GM19438 (cell line): ENCODE results near the gene ADRB2.

Experiments
- ATAC-seq: cut with Tn5 transposase; IDR thresholded peaks from one replicate; pipeline ENCODE4 v1.9.1; 2021; ENCODE audit warnings: low read depth; ENCODE audit not compliant: unreplicated experiment

ADRB2 gene

DNA sequence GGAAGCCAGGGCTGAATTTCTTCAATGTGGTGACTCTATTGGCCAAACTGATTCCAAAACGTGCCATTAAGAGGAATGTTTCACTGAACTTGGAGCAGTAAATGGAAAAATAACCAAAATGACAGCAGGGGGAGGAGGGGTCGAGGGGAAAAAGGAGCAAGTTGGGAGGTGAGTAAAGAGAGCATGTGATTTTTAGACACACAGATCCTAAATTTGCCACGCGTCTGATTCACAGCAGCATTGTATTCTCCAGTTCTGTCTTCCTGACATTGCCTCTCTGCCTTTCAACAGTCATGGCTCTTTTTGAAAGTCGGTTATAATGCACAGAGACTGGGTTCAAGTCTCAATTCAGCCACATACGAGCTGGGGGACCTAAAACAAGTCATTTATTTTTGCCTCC is 22.0 kb upstream of the ADRB2 start:
- ATAC-seq: no peak

DNA sequence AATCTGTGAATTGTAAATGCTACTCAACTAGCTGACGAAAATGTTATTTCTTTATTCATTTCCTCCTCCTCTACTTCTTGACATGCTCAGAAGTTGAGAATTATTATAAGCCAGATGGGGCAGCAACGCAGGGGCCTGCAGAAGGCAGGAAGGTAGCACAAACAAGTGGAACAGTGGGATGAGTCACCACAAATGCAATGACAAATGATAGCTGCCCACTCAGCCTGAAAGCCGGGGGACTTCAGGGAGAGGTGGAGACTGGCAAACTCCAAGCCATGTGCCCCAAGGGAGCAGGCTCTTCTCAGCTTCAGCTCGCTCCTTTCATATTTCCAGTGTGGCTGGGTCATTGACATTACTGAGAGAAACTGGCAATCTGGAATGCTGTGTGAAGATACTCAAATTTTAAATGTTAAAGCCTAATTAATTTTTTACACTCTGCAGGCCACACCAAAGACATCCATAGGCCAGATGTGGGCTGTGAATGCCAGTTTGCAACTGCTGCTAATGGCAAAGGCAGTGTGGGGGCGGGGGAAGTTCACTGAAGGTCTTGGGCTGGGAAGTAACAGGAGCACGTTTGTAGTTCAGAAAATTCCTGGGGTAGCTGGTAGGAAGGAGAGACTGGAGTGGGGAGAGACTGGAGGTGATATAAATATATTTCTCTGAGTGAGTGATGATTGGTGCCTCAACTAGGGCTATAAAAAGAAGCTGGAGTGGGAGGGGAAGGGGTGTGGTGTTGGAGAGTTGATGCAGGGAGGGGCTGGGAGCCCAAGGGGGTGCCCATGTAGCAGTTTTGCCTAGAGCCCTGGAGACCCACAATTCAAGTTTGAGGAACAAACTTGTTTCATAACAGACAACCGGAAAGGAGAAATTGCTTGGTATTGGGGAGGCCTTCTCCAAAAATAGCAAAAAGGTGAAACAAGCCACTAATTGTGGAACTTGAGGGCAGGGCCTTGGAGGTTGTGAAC is 20.8 kb upstream of the ADRB2 start:
- ATAC-seq: peak; percentile 38

DNA sequence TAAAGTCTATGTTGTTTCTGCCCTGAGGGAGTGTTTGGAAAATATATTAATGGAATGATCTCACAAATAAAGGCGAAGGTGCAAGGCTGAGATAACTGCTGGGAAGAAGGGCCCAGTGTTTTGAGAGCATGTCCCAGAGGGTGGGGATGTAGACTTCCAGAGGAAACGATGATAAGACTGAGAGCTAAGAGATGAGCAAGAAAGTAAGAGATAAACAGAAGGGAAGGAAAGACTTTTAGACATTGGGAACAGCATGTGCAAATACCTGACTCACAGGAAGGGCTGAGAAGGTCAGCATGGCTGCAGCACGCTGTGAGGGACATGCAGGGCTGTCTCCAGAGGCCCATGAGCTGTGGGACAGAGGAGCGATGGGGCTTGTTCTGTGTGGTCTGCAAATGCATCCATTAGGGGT is 19.9 kb upstream of the ADRB2 start:
- no peak for ATAC-seq

DNA sequence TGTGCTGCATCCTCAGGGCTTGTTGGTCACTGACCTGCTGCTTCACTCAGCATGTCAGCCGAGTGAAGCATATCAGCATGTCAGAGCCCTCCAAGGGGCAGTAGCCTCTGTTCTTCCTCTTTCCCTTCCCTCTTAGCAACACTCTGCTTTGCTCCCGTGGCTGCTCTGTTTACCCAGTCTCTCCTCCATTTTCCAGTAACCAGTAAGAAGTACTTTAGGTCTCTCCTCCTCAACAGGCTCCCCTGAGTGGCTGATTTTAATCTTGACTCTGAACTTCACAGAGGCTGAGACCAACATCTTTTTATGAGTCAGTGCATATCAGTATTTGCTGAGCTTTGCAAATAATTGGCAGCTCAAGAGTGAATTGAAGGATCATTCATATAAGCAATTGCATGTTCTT is 18.6 kb upstream of the ADRB2 start:
- no peak for ATAC-seq

DNA sequence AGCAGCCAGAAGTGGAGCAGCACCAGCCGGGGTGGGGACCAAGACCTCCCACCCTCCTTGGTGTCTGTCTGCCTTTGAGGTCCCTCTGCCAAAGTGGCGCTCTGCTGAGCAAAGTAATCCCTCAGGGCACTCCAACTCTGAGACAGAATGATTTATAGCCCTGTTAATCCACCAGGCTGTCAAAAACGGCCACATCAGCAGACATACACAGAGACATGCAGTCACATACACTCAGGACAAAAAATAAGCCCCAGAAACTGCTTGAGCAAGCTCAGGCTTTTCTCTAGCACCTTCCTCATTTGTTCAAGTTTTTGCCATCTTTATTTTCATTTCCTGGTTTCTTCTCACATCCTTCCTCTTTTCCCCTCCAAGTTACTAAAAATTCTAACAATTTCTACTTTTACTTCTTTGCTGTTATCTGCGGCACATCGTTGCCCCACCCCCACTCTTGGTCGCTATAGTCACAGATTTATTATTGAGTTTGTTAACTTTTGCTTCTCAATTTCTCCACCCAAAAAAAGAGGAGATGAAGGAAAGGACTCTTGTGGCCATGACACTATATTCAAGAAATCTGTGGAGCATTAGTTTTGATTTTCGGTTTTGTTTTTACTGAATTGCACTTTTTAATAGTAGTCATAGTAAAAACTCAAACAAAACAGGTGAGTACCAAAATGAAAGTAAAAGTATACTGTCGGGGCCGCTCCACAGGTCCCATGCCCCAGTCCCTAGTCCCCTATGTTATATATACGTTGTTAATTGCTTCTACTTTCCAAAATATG is 17.4 kb upstream of the ADRB2 start:
- peak; percentile 54 for ATAC-seq

- ATAC-seq: no peak
Observed at GRCh38 chr5:148809781-148810524, 16.5 kb upstream of the ADRB2 start.

DNA sequence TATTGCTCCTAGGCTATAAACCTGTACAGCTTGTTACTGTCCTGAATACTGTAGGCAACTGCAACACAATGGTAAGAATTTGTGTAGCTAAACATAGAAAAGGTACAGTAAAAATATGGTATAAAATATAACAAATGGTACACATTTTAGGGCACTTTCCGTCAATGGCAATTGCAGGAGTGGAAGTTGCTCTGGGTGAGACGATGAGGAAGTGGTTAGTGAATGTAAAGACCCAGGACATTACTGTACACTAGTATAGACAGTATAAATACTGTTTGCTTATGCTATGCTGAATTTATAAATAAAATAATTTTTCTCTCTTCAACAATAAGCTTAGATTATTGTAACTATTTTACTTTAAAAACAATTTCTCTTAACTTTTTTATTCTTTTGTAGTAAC is 15.6 kb upstream of the ADRB2 start:
- no peak for ATAC-seq

DNA sequence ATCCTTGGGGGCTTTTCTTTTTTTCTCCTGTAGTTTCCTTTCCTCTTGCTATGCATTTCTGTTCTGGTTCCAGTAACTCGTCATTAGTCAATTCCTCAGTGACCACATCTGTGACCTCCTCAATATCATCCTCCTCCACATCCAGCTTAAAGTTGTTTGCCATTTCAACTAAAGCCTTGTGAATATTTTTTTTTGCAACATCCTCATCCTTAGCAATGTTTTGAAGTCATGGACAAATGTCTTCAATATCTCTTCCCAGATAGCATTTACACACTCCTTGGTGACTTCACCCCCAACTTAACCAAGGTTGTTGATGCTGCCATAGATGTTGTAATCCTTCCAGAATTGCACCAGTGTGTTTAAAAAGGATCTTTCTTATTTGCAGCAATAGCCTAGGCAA is 14.7 kb upstream of the ADRB2 start:
- no peak for ATAC-seq

GRCh38 chr5:148815086-148815485 is 11.3 kb upstream of the ADRB2 start:
- ATAC-seq: no peak

- ATAC-seq: no peak
Observed at GRCh38 chr5:148815578-148815977, 10.8 kb upstream of the ADRB2 start.

DNA sequence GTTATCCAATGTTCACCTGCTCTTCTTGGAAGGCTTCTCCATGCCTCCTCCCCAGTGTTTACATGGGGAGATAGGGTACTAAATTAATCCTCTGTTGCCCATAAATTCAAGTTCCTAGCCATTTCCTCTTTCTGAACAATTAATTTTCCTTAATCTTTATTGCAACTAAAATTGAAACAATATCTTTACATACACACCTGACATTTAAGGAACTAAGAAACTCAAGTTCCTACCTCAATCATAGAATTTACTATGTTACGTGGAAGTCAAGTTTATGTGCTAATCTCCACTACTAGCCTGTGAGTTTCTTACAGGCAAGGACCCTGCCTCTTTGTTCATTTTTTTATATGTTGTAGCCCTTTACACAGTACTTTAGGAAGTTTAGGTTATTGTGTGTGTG is 10.1 kb upstream of the ADRB2 start:
- no peak for ATAC-seq

- no peak for ATAC-seq
Observed at GRCh38 chr5:148816782-148817181, 9.6 kb upstream of the ADRB2 start.

- ATAC-seq: no peak
Observed at GRCh38 chr5:148817606-148818005, 8.8 kb upstream of the ADRB2 start.

GRCh38 chr5:148820461-148821395 is 5.7 kb upstream of the ADRB2 start:
- ATAC-seq: no peak

GRCh38 chr5:148823871-148824270 is 2.5 kb upstream of the ADRB2 start:
- ATAC-seq: no peak

- no peak for ATAC-seq
Observed at GRCh38 chr5:148825716-148826052, 727 bp upstream of the ADRB2 start.

DNA sequence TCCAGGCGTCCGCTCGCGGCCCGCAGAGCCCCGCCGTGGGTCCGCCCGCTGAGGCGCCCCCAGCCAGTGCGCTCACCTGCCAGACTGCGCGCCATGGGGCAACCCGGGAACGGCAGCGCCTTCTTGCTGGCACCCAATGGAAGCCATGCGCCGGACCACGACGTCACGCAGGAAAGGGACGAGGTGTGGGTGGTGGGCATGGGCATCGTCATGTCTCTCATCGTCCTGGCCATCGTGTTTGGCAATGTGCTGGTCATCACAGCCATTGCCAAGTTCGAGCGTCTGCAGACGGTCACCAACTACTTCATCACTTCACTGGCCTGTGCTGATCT is 294 bp downstream of the ADRB2 start:
- ATAC-seq: peak; percentile 22

- no peak for ATAC-seq
Observed at GRCh38 chr5:148827723-148828122, 1.3 kb downstream of the ADRB2 start.

DNA sequence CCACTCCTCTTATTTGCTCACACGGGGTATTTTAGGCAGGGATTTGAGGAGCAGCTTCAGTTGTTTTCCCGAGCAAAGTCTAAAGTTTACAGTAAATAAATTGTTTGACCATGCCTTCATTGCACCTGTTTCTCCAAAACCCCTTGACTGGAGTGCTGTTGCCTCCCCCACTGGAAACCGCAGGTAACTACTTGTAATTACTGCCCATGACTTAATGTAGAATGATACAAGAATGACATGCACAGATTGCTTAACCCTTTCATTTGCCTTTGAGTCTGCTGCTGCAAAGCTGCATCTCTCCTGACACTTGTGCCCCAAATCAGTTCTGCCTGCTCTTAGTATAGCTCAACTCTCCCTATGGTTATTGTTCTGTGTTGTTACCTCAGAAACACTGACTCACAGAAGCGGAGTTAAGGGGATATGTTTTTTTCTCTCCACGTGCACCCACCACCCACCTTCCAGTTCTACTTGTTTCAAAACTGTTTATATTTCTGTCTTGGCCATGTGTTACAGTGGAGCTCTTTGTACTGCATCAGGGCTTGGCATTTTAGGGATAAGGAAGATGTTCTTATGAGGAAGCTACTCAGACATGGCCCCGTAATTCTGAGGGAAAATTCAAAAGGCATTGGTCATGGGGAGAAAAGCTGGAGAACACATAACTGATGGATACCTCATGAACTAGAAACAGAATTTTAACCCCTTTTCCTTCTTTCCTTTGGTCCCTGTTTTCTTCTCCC is 2.3 kb downstream of the ADRB2 start:
- ATAC-seq: no peak

GRCh38 chr5:148829248-148829594 is 2.8 kb downstream of the ADRB2 start:
- ATAC-seq: no peak
